Activated naive CD4-positive, alpha-beta T cell treated with anti-CD3 and anti-CD28 coated beads, Interleukin-2, amount 50 U/mL, for 24 hours (primary cell): ENCODE measurements around the gene SNX25.

ENCODE experiments used
- H3K27ac Mint-ChIP-seq: one replicate; pipeline ENCODE4 v1.8.0; 2021; ENCODE audit warnings: mild to moderate bottlenecking, mixed read lengths
- H3K27me3 Mint-ChIP-seq: one replicate; pipeline ENCODE4 v1.8.0; 2021; ENCODE audit warnings: mixed read lengths
- H3K36me3 Mint-ChIP-seq: one replicate; pipeline ENCODE4 v1.8.0; 2021; ENCODE audit warnings: mixed read lengths
- H3K4me1 Mint-ChIP-seq: one replicate; pipeline ENCODE4 v1.8.0; 2021; ENCODE audit warnings: mixed read lengths
- H3K4me3 Mint-ChIP-seq: one replicate; pipeline ENCODE4 v1.8.0; 2021; ENCODE audit warnings: mild to moderate bottlenecking, mixed read lengths
- H3K9me3 Mint-ChIP-seq: one replicate; pipeline ENCODE4 v1.8.0; 2021; ENCODE audit warnings: mixed read lengths

The SNX25 gene

DNA sequence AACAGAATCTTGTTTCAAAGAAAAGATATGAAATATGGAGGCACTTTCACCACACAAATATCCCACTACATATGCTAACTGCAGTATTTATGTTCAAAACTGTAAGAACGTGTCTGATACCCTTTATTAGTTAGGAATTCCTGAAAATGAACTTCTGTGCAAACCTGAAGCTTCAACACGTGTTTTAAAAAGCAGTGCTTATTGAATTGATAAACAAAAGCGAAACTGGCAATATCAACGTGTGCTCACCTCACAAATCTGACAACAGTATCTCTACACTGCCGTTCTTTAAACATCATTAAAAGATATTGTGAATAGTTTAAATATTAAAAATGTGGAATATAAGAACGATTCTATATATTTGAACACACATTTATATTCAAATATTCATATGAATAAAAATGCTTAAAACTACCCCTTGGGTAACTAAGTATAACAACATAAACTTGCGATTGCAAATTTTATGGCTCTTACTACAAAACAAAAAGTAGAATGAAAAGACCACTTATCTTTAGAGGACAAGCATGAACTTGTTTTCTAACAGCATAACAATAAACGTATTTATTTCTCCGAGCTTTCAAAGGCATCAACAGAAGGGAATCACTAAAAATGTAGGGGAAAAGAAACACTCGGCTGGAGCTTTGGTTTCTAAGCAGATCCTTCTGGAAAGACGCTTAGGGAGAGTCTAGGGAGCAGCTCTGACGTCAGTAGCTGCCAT lies 186.0 kb downstream of the SNX25 start, which contains the start of gene LRP2BP:
Gene LRP2BP (minus strand): TSS at position 687 of the 718 bp plus-strand sequence. CDS start 17,738 bp downstream, outside the sequence.
- H3K36me3 Mint-ChIP-seq: peaks cover 6% of the 10 kb centered on the region
- peak within 1 kb of the TSS; percentile 98 for H3K27ac Mint-ChIP-seq
- H3K27me3 Mint-ChIP-seq: no peaks in the 10 kb centered on the region
- peak within 1 kb of the TSS; percentile 98 for H3K4me3 Mint-ChIP-seq
- H3K9me3 Mint-ChIP-seq: no peaks in the 10 kb centered on the region
- peaks cover 29% of the 10 kb centered on the region for H3K4me1 Mint-ChIP-seq

DNA sequence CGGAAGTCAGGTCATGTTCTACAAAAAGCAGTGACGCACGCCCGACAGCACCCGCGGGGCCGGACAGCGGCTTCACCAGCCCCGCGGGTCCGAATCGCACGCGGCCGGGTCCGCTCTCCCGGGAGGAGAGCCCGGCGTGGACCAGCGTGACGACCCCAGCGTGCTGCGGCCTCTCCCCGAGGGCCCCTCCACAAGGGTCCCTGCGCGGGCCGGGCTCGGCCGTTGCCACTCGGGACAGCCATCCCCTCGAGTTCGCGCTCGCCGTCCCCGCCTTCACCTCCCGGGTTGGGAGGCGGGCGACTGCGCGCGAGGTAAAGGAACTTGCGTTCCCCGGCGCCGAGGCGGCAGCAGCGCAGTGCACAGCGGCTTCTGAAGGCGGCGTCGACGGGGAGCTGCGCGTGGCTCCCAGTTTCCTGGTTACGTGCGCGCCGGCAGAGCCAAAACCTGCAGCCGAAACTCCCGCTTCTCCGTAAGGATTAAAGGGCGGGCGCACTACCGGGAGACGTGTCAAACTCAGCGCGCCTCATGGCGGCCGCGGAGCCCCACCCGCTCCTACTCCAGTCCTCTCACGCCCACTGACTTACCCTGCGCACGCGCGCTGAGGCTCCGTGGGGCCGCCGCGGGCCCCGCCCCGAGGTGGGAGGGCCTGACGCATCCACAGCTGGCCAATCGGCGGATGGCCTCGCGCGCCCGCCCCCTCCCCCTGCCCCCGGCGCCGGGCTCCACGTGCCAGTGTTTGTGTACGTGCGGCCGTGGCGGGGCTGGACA lies 186.7 kb downstream of the SNX25 start:
- H3K27ac Mint-ChIP-seq: peak overlapping the region; percentile 98
- peaks cover 29% of the 10 kb centered on the region for H3K4me1 Mint-ChIP-seq
- H3K36me3 Mint-ChIP-seq: peaks cover 6% of the 10 kb centered on the region

DNA sequence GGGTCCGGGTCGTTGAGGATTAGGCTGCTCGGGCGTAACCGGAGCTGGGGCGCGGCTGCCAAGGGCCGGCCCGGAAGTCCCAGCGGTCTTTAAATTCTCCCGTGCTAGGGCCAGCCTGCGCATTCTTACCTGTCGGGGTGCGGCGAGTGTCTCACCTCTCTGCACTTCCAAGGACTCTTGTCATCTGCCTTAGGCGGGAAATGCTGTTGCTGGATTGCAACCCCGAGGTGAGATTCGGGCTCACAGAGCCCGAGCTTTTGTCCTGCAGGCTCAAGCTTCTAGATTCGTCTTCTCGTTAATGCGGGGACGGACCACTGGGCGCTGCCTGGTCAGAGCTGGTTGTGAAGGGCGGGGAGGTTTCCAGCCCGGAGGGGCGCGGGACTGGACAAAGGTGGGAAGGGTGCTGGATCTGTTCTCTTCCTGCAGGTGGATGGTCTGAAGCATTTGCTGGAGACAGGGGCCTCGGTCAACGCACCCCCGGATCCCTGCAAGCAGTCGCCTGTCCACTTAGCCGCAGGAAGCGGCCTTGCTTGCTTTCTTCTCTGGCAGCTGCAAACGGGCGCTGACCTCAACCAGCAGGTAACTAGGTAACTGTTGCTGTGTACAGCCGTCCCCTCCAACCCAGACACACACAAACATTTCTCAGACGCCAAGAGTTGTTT lies 187.5 kb downstream of the SNX25 start, which contains the start of gene ANKRD37:
Gene ANKRD37 (plus strand): TSS at position 118 of the 662 bp plus-strand sequence. CDS start 83 bp downstream, at position 201.
- peak within 1 kb of the TSS; percentile 98 for H3K27ac Mint-ChIP-seq
- peak within 1 kb of the TSS; percentile 98 for H3K4me3 Mint-ChIP-seq
- H3K4me1 Mint-ChIP-seq: peaks cover 29% of the 10 kb centered on the region
- H3K27me3 Mint-ChIP-seq: no peaks in the 10 kb centered on the region
- peaks cover 6% of the 10 kb centered on the region for H3K36me3 Mint-ChIP-seq
- H3K9me3 Mint-ChIP-seq: no peaks in the 10 kb centered on the region

More for the DNA sequence above, 186.7 kb downstream of the SNX25 start:
- H3K27me3 Mint-ChIP-seq: no peaks in the 10 kb centered on the region
- no peaks in the 10 kb centered on the region for H3K9me3 Mint-ChIP-seq
- peak overlapping the region; percentile 98 for H3K4me3 Mint-ChIP-seq

DNA sequence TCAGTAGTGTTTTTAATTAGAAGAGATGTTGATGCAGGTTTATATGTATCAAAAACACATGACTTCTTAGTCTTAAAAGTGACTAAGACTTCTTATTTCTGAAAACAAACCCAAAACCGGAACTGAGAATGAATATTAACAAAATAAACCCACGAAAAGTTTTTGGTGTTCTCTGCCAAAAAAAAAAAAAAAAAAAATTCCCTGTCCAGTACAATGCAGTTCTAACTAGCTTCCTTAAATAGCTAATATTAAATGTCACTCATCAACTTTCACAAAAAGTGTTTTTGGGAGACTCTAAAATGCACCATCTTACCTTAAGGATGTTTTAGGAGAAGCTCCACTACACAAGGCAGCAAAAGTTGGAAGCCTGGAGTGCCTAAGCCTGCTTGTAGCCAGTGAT lies 189.2 kb downstream of the SNX25 start:
- Mint-ChIP-seq H3K4me1 (peaks cover 29% of the 10 kb centered on the region), H3K36me3 (peaks cover 10% of the 10 kb centered on the region), H3K9me3 (no peaks in the 10 kb centered on the region), H3K4me3 (no peak overlapping the region), H3K27me3 (no peaks in the 10 kb centered on the region), H3K27ac (no peak overlapping the region)

DNA sequence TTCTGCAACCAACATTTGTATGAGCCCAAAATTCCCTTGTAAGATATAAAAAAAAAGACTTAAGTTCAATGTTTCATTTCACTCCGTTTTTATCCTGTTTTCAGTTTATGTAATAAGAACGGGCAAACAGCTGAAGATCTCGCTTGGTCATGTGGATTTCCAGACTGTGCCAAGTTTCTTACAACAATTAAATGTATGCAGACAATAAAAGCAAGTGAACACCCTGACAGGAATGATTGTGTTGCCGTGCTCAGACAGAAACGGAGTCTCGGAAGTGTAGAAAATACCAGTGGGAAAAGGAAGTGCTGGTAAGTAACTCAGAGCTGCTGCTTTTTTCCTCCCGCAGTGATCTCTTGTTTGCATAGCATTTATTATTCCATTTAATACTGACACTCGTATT lies 190.1 kb downstream of the SNX25 start:
- Mint-ChIP-seq H3K36me3 (peaks cover 10% of the 10 kb centered on the region), H3K4me3 (no peak overlapping the region), H3K27me3 (no peaks in the 10 kb centered on the region)

DNA sequence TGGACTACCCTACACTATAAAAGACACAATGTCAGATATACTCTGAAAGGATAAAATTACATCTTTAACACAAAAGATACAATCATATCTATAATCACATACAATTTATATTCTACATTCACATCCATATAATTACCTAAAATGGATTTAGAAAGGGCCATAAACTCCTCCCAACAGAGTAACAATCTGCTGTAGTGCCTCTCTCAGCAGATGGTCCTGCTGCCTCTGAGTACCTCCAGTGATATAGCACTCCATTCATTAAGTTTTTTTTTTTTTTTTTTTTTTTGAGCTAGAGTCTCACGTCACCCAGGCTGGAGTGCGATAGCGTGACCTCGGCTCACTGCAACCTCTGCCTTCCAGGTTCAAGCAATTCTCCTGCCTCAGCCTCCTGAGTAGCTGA lies 194.6 kb downstream of the SNX25 start:
- H3K4me3 Mint-ChIP-seq: no peak overlapping the region
- H3K36me3 Mint-ChIP-seq: peaks cover 9% of the 10 kb centered on the region
- H3K4me1 Mint-ChIP-seq: no peaks in the 10 kb centered on the region
- H3K27me3 Mint-ChIP-seq: no peaks in the 10 kb centered on the region
- H3K9me3 Mint-ChIP-seq: no peaks in the 10 kb centered on the region
- no peak overlapping the region for H3K27ac Mint-ChIP-seq

More for the DNA sequence above, 190.1 kb downstream of the SNX25 start:
- Mint-ChIP-seq H3K4me1 (peaks cover 20% of the 10 kb centered on the region), H3K9me3 (no peaks in the 10 kb centered on the region), H3K27ac (no peak overlapping the region)

DNA sequence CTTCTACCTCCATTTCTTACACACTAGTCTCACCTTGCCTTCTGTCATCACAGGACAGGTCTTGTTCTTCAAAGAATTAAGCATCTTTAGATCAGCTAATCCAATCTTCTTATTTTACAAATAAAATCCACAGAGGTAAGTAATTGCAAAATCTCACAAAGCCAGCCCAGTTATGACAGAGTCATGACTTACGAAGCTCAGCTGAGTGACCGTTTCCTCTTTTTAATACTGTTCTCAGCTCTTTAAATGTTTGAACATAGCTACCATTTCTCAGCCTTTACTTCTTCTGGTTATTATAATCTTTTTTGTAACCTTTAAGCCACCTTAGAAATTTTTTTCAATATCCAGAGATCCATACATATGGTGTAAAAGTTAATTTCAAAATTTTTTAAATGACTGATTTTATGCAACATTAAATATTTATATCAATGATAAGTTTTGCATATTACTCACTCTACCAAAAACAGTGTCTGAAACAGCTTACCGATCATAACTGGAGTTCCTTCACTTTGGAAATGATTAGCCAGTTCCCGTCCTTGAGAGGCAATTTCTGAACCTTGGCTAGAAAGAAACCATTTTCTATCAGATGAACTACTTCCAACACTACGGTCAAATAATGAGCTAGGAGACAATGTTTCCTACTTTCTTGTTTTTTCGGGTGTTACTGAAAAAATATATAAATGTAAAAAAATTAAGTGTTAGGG lies 196.1 kb downstream of the SNX25 start:
- Mint-ChIP-seq H3K27me3 (no peaks in the 10 kb centered on the region), H3K9me3 (no peaks in the 10 kb centered on the region), H3K4me1 (no peaks in the 10 kb centered on the region), H3K36me3 (peaks cover 10% of the 10 kb centered on the region), H3K4me3 (no peak overlapping the region), H3K27ac (no peak overlapping the region)

DNA sequence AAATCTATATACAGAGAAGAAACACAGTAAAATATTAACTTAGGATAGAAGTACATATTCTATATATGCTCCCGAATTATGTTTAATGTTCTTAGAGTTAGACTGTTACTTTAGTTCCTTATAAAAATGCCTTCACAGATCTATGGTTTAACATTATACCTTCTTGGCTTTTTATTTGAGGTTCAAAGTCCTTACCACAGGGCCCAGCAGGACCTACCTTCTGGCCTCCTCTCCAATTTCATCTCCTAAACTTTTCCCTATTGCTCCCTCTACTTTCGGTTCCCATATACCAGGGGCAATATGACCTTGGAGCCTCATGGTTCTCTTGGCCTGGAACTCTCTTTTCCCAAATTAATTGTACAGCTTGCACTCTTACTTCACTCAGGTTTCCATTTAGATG lies 199.0 kb downstream of the SNX25 start:
- no peak overlapping the region for H3K4me3 Mint-ChIP-seq
- H3K9me3 Mint-ChIP-seq: no peaks in the 10 kb centered on the region
- H3K4me1 Mint-ChIP-seq: no peaks in the 10 kb centered on the region
- H3K27me3 Mint-ChIP-seq: no peaks in the 10 kb centered on the region
- H3K36me3 Mint-ChIP-seq: peaks cover 14% of the 10 kb centered on the region
- no peak overlapping the region for H3K27ac Mint-ChIP-seq

DNA sequence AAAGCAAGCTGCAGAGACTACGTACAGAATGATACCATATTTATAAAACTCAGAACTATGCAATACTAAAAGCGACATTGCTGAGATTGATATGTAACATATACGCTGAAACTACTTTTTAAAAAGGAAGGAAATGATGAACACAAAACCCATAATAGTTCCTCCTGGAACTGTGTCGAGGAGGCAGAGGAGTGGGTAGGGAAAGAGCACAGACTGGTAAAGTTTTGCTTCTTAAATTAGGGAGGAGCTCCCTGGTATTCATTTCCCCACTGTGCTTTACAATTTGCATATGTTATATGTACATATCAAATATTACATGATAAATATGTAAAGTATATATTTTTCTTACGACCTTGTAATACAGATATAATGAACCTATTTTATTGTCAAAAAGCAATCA lies 202.5 kb downstream of the SNX25 start:
- Mint-ChIP-seq H3K4me3 (no peak overlapping the region), H3K36me3 (peaks cover 13% of the 10 kb centered on the region)

DNA sequence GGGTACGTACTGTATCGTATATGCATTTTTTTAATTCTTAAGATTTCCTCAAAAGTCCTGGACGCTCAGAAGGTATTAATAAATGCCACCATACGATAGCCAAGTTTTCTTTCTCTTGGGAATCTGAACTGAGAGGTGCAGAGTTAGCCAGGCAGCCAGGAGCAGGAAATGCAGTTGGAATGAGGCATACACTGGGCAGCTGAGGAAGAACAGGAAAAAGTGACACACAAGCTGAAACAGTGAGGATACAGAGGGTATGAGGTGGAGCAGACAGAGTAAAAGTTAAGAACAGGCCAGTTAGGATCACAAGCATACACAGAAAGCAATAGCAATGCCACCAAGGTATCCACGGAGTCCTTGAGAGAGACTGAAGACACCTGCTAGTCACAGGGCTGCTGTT lies 203.0 kb downstream of the SNX25 start:
- Mint-ChIP-seq H3K36me3 (peaks cover 15% of the 10 kb centered on the region), H3K4me3 (no peak overlapping the region), H3K9me3 (no peaks in the 10 kb centered on the region)

More for the DNA sequence above, 202.5 kb downstream of the SNX25 start:
- H3K27me3 Mint-ChIP-seq: no peaks in the 10 kb centered on the region
- H3K9me3 Mint-ChIP-seq: no peaks in the 10 kb centered on the region
- no peaks in the 10 kb centered on the region for H3K4me1 Mint-ChIP-seq
- H3K27ac Mint-ChIP-seq: no peak overlapping the region

More for the DNA sequence above, 203.0 kb downstream of the SNX25 start:
- Mint-ChIP-seq H3K27me3 (no peaks in the 10 kb centered on the region), H3K4me1 (no peaks in the 10 kb centered on the region), H3K27ac (no peak overlapping the region)
